Measurements from ENCODE around the gene ZHX3. TPM values are rescaled to one million over a fixed set of nuclear protein-coding genes. Genes with fewer than 3 reads are reported as not detected.

Gene ZHX3
- total and polyA plus RNA-seq, 2 donors (not counting 1 experiment from before 2014, with no cell fraction given): 27.7 to 28.0 TPM

- Histone ChIP-seq H3K36me3 (ENCODE audit: control insufficient read depth, insufficient read depth, low read length) (peaks cover 3% of the 10 kb centered on the region), H3K27ac (ENCODE audit: insufficient read depth, low read length) (no peak overlapping the region), H3K9ac (ENCODE audit: insufficient read depth, low read length) (no peak overlapping the region), H3K4me1 (ENCODE audit: control insufficient read depth, extremely low read depth, insufficient read depth, low read length) (no peaks in the 10 kb centered on the region), H3K27me3 (ENCODE audit: control insufficient read depth, insufficient read depth, low read length) (no peaks in the 10 kb centered on the region), H3K9me3 (ENCODE audit: control insufficient read depth, insufficient read depth, low read depth, low read length) (no peaks in the 10 kb centered on the region), H3K4me2 (ENCODE audit: extremely low read depth, insufficient read depth, low read length) (no peak overlapping the region), H3K4me3 (replicated peaks in 1 of 4; ENCODE audit: control extremely low read depth in 1 of 4, insufficient read depth in 1 of 4, low read depth in 3 of 4, low read length in 4 of 4) (no peak overlapping the region), H2AFZ (ENCODE audit: low read length) (no peak overlapping the region), H3K79me2 (ENCODE audit: control insufficient read depth, insufficient read depth, low read length) (peaks cover 13% of the 10 kb centered on the region), H4K20me1 (ENCODE audit: control insufficient read depth, extremely low read depth, insufficient read depth, low read length) (no peaks in the 10 kb centered on the region)
- DNase-seq (ENCODE audit: low read depth in 2 of 2): no peak
- TF ChIP-seq, protein P1, sequence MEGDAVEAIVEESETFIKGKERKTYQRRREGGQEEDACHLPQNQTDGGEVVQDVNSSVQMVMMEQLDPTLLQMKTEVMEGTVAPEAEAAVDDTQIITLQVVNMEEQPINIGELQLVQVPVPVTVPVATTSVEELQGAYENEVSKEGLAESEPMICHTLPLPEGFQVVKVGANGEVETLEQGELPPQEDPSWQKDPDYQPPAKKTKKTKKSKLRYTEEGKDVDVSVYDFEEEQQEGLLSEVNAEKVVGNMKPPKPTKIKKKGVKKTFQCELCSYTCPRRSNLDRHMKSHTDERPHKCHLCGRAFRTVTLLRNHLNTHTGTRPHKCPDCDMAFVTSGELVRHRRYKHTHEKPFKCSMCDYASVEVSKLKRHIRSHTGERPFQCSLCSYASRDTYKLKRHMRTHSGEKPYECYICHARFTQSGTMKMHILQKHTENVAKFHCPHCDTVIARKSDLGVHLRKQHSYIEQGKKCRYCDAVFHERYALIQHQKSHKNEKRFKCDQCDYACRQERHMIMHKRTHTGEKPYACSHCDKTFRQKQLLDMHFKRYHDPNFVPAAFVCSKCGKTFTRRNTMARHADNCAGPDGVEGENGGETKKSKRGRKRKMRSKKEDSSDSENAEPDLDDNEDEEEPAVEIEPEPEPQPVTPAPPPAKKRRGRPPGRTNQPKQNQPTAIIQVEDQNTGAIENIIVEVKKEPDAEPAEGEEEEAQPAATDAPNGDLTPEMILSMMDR (conservative IDR thresholded peaks at IDR 0.05 in 1 of 2, IDR thresholded peaks at IDR 0.05 in 1 of 2; ENCODE audit: low read depth in 1 of 2, low read length in 2 of 2): no peak
- TF ChIP-seq EZH2 (IDR thresholded peaks at IDR 0.05; ENCODE audit: low read length, missing control alignments): no peak
These were observed 48.4 kb downstream of the ZHX3 start for GRCh38 chr20:41268917-41269652.

DNA sequence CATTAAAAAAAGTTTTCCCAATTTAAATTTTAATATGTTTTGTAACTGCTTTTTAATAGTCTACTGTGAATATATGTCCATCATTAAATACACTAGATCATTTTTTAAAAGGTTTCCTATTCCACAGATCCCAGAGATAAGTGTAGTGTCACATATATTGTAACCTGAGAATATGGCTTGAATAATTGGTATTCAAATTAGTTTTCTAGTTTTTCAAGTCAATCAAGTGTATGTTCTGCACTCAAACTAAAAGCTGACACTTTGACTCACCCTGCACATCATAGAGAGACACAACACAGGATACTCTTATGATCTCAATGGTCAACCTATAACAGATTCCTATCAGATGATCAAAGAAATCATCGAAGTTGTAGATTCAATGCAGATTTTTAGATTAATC lies 49.1 kb downstream of the ZHX3 start:
- peaks cover 3% of the 10 kb centered on the region for H3K36me3 ChIP-seq (ENCODE audit: control insufficient read depth, insufficient read depth, low read length)
- H3K9me3 ChIP-seq (ENCODE audit: control insufficient read depth, insufficient read depth, low read depth, low read length): no peaks in the 10 kb centered on the region
- H3K27ac ChIP-seq (ENCODE audit: insufficient read depth, low read length): no peak overlapping the region
- no peaks in the 10 kb centered on the region for H3K4me1 ChIP-seq (ENCODE audit: control insufficient read depth, extremely low read depth, insufficient read depth, low read length)
- H3K4me2 ChIP-seq (ENCODE audit: extremely low read depth, insufficient read depth, low read length): no peak overlapping the region
- H3K4me3 ChIP-seq (replicated peaks in 1 of 4; ENCODE audit: control extremely low read depth in 1 of 4, insufficient read depth in 1 of 4, low read depth in 3 of 4, low read length in 4 of 4): no peak overlapping the region
- DNase-seq (ENCODE audit: low read depth in 2 of 2): no peak
- H3K27me3 ChIP-seq (ENCODE audit: control insufficient read depth, insufficient read depth, low read length): no peaks in the 10 kb centered on the region
- H2AFZ ChIP-seq (ENCODE audit: low read length): no peak overlapping the region
- peaks cover 13% of the 10 kb centered on the region for H3K79me2 ChIP-seq (ENCODE audit: control insufficient read depth, insufficient read depth, low read length)
- H4K20me1 ChIP-seq (ENCODE audit: control insufficient read depth, extremely low read depth, insufficient read depth, low read length): no peaks in the 10 kb centered on the region
- no peak for TF ChIP-seq EZH2 (IDR thresholded peaks at IDR 0.05; ENCODE audit: low read length, missing control alignments)
- TF ChIP-seq, protein P1 (conservative IDR thresholded peaks at IDR 0.05 in 1 of 2, IDR thresholded peaks at IDR 0.05 in 1 of 2; ENCODE audit: low read depth in 1 of 2, low read length in 2 of 2): no peak
- H3K9ac ChIP-seq (ENCODE audit: insufficient read depth, low read length): no peak overlapping the region

DNA sequence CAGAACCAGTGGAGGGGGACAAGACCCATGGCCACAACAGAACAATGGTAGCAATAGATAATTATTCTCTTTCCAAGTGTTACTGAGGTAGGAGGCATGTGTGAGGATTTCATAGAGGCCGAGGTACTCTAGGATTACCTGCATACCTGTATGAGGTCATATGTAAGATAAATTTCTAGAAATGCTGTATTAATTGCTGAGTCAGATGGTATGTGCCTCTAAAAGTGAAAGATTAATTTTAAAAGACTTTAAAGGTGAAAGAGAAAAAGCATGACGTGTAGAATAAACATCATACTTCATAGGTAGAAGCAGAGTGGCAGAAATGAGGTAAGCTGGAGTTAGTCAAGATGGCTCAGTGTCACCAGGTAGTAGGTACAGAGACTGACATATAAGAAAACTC lies 51.6 kb downstream of the ZHX3 start:
- Histone ChIP-seq H3K4me3 (replicated peaks in 1 of 4; ENCODE audit: control extremely low read depth in 1 of 4, insufficient read depth in 1 of 4, low read depth in 3 of 4, low read length in 4 of 4) (no peak overlapping the region), H3K9me3 (ENCODE audit: control insufficient read depth, insufficient read depth, low read depth, low read length) (no peaks in the 10 kb centered on the region)

More for the DNA sequence above, 51.6 kb downstream of the ZHX3 start:
- no peak overlapping the region for H3K9ac ChIP-seq (ENCODE audit: insufficient read depth, low read length)
- H3K4me1 ChIP-seq (ENCODE audit: control insufficient read depth, extremely low read depth, insufficient read depth, low read length): no peaks in the 10 kb centered on the region
- no peak for DNase-seq (ENCODE audit: low read depth in 2 of 2)
- H2AFZ ChIP-seq (ENCODE audit: low read length): no peak overlapping the region
- no peaks in the 10 kb centered on the region for H4K20me1 ChIP-seq (ENCODE audit: control insufficient read depth, extremely low read depth, insufficient read depth, low read length)
- peaks cover 3% of the 10 kb centered on the region for H3K36me3 ChIP-seq (ENCODE audit: control insufficient read depth, insufficient read depth, low read length)
- no peak overlapping the region for H3K27ac ChIP-seq (ENCODE audit: insufficient read depth, low read length)
- no peak overlapping the region for H3K4me2 ChIP-seq (ENCODE audit: extremely low read depth, insufficient read depth, low read length)
- H3K27me3 ChIP-seq (ENCODE audit: control insufficient read depth, insufficient read depth, low read length): no peaks in the 10 kb centered on the region
- TF ChIP-seq, protein P1 (conservative IDR thresholded peaks at IDR 0.05 in 1 of 2, IDR thresholded peaks at IDR 0.05 in 1 of 2; ENCODE audit: low read depth in 1 of 2, low read length in 2 of 2): no peak
- no peak for TF ChIP-seq EZH2 (IDR thresholded peaks at IDR 0.05; ENCODE audit: low read length, missing control alignments)
- peaks cover 6% of the 10 kb centered on the region for H3K79me2 ChIP-seq (ENCODE audit: control insufficient read depth, insufficient read depth, low read length)
